ENCODE measurements around the gene GTPBP2. TPM values are rescaled to one million over a fixed set of nuclear protein-coding genes. Genes with fewer than 3 reads are reported as not detected.

Gene GTPBP2, protein sequence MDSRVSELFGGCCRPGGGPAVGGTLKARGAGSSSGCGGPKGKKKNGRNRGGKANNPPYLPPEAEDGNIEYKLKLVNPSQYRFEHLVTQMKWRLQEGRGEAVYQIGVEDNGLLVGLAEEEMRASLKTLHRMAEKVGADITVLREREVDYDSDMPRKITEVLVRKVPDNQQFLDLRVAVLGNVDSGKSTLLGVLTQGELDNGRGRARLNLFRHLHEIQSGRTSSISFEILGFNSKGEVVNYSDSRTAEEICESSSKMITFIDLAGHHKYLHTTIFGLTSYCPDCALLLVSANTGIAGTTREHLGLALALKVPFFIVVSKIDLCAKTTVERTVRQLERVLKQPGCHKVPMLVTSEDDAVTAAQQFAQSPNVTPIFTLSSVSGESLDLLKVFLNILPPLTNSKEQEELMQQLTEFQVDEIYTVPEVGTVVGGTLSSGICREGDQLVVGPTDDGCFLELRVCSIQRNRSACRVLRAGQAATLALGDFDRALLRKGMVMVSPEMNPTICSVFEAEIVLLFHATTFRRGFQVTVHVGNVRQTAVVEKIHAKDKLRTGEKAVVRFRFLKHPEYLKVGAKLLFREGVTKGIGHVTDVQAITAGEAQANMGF
- 186 and 188 TPM in 2 replicates for total RNA-seq (2022)
- percentile 96 among the genes with signal in this experiment for Bru-seq, nascent RNA
- percentile 96 among the genes with signal in this experiment for BruChase-seq, experiment 1, labeled RNA remaining after a 6-hour chase
- percentile 98 among the genes with signal in this experiment for BruChase-seq, experiment 2, labeled RNA remaining after a 2-hour chase
- long read RNA-seq, transcript GTPBP2-202 (12 exons, 2,933 nt), result major isoform, 9 of 70 reads
- long read RNA-seq, partial matches to known transcripts, result 28 of 70 reads
- long read RNA-seq, other reads (novel, unspliced or antisense), result 32 of 70 reads

- TF ChIP-seq, protein P1, sequence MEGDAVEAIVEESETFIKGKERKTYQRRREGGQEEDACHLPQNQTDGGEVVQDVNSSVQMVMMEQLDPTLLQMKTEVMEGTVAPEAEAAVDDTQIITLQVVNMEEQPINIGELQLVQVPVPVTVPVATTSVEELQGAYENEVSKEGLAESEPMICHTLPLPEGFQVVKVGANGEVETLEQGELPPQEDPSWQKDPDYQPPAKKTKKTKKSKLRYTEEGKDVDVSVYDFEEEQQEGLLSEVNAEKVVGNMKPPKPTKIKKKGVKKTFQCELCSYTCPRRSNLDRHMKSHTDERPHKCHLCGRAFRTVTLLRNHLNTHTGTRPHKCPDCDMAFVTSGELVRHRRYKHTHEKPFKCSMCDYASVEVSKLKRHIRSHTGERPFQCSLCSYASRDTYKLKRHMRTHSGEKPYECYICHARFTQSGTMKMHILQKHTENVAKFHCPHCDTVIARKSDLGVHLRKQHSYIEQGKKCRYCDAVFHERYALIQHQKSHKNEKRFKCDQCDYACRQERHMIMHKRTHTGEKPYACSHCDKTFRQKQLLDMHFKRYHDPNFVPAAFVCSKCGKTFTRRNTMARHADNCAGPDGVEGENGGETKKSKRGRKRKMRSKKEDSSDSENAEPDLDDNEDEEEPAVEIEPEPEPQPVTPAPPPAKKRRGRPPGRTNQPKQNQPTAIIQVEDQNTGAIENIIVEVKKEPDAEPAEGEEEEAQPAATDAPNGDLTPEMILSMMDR (IDR thresholded peaks at IDR 0.05; ENCODE audit: unreplicated experiment), result no peak
- intact Hi-C loops (cut with micrococcal nuclease; ENCODE audit: unreplicated experiment), result no loop called here
- no TSS peak for BruUV-seq (replicated peaks)
- CTCF ChIA-PET, result interaction anchor here (0.5 to 1.3 kb wide), 16 partner anchors 9 to 450 kb away, joined by 3 to 8 read pairs (median 3); no protein-coding TSS in a partner anchor
- Mint-ChIP-seq H3K27me3 (ENCODE audit: unreplicated experiment) (peaks cover 7% of the 10 kb centered on the region), H3K4me1 (ENCODE audit: low read depth, unreplicated experiment) (peaks cover 47% of the 10 kb centered on the region), H3K9me3 (ENCODE audit: low read depth, unreplicated experiment) (no peaks in the 10 kb centered on the region), H3K36me3 (ENCODE audit: insufficient read depth, unreplicated experiment) (peaks cover 64% of the 10 kb centered on the region), H3K4me3 (ENCODE audit: low read depth, unreplicated experiment) (peak within 1 kb of the TSS; percentile 100), H3K27ac (ENCODE audit: unreplicated experiment) (peak within 1 kb of the TSS; percentile 100)
- DNase-seq, result peak; percentile 100
Measured at GRCh38 chr6:43629104-43629504, at the start of gene GTPBP2. Gene GTPBP2 (minus strand): TSS chr6:43629264. CDS start chr6:43629162, 102 bp downstream.

- Mint-ChIP-seq H3K27ac (ENCODE audit: unreplicated experiment) (no peak overlapping the region), H3K27me3 (ENCODE audit: unreplicated experiment) (no peaks in the 10 kb centered on the region), H3K4me3 (ENCODE audit: low read depth, unreplicated experiment) (no peak overlapping the region), H3K36me3 (ENCODE audit: insufficient read depth, unreplicated experiment) (peaks cover 59% of the 10 kb centered on the region), H3K9me3 (ENCODE audit: low read depth, unreplicated experiment) (no peaks in the 10 kb centered on the region), H3K4me1 (ENCODE audit: low read depth, unreplicated experiment) (peaks cover 4% of the 10 kb centered on the region)
- TF ChIP-seq, protein P1 (IDR thresholded peaks at IDR 0.05; ENCODE audit: unreplicated experiment), result no peak
- CTCF ChIA-PET, result interaction anchor here (0.6 kb wide), 1 partner anchor 15 kb away, joined by 3 read pairs; no protein-coding TSS in a partner anchor
- BruUV-seq (replicated peaks), result no TSS peak
- no peak for DNase-seq
- intact Hi-C loops (cut with micrococcal nuclease; ENCODE audit: unreplicated experiment), result no loop called here
Measured at GRCh38 chr6:43678341-43678740, 49.3 kb upstream of the GTPBP2 start.

DNA sequence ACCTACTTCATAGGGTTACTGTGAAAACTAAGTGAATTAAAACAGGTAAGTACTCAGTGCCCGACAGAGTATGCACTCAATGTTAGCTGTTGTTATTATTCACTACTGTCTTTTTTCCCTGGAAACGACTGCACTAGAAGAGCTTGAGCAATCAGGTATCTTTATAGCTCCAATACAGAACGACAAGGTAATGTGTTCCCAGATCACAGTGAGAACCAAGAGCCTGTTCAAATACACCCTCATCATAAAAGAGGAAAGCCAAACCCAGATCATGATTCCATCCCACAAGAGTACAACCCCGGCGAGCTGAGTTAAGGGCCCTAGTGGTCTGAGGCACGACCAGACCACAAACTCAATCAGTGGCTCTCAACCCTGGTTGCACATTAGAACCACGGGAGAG is 48.7 kb upstream of the GTPBP2 start:
- Mint-ChIP-seq H3K9me3 (ENCODE audit: low read depth, unreplicated experiment) (no peaks in the 10 kb centered on the region), H3K4me3 (ENCODE audit: low read depth, unreplicated experiment) (no peak overlapping the region), H3K4me1 (ENCODE audit: low read depth, unreplicated experiment) (no peaks in the 10 kb centered on the region), H3K27me3 (ENCODE audit: unreplicated experiment) (no peaks in the 10 kb centered on the region), H3K36me3 (ENCODE audit: insufficient read depth, unreplicated experiment) (peaks cover 65% of the 10 kb centered on the region), H3K27ac (ENCODE audit: unreplicated experiment) (no peak overlapping the region)
- DNase-seq, result no peak
- intact Hi-C loops (cut with micrococcal nuclease; ENCODE audit: unreplicated experiment), result no loop called here
- TF ChIP-seq, protein P1 (IDR thresholded peaks at IDR 0.05; ENCODE audit: unreplicated experiment), result no peak
- CTCF ChIA-PET, result interaction anchor here (0.6 to 0.7 kb wide), 3 partner anchors 15 to 375 kb away, joined by 3 to 4 read pairs (median 3); no protein-coding TSS in a partner anchor
- no TSS peak for BruUV-seq (replicated peaks)

GRCh38 chr6:43676962-43677606 is 48.0 kb upstream of the GTPBP2 start:
- intact Hi-C loops (cut with micrococcal nuclease; ENCODE audit: unreplicated experiment), result no loop called here
- no peak overlapping the region for H3K4me3 Mint-ChIP-seq (ENCODE audit: low read depth, unreplicated experiment)

More at GRCh38 chr6:43676962-43677606, 48.0 kb upstream of the GTPBP2 start:
- H3K9me3 Mint-ChIP-seq (ENCODE audit: low read depth, unreplicated experiment), result no peaks in the 10 kb centered on the region
- DNase-seq, result no peak
- H3K36me3 Mint-ChIP-seq (ENCODE audit: insufficient read depth, unreplicated experiment), result peaks cover 72% of the 10 kb centered on the region
- TF ChIP-seq, protein P1 (IDR thresholded peaks at IDR 0.05; ENCODE audit: unreplicated experiment), result no peak
- CTCF ChIA-PET, result interaction anchor here (0.6 to 0.7 kb wide), 2 partner anchors 26 to 376 kb away, joined by 3 to 4 read pairs; no protein-coding TSS in a partner anchor
- BruUV-seq (replicated peaks), result no TSS peak
- H3K27me3 Mint-ChIP-seq (ENCODE audit: unreplicated experiment), result no peaks in the 10 kb centered on the region
- no peaks in the 10 kb centered on the region for H3K4me1 Mint-ChIP-seq (ENCODE audit: low read depth, unreplicated experiment)
- H3K27ac Mint-ChIP-seq (ENCODE audit: unreplicated experiment), result no peak overlapping the region

Measured in Calu3 (cell line).